IPS-15b (cell line): ENCODE results near the gene NDUFAF8.

ENCODE experiments used
- H3K27me3 ChIP-seq: one replicate; pipeline ENCODE4 v1.6.1; 2013; ENCODE audit warnings: low read length; ENCODE audit not compliant: control insufficient read depth, insufficient read depth
- H3K36me3 ChIP-seq: one replicate; pipeline ENCODE4 v1.6.1; 2013; ENCODE audit warnings: low read length; ENCODE audit not compliant: control insufficient read depth, insufficient read depth
- H3K4me1 ChIP-seq: one replicate; pipeline ENCODE4 v1.6.1; 2013; ENCODE audit warnings: mild to moderate bottlenecking, low read length; ENCODE audit not compliant: control insufficient read depth, insufficient read depth
- H3K4me3 ChIP-seq: one replicate; pipeline ENCODE4 v1.5.1; 2013; ENCODE audit warnings: low read depth, low read length
- H3K9ac ChIP-seq: one replicate; pipeline ENCODE4 v1.6.1; 2013; ENCODE audit warnings: low read depth, mild to moderate bottlenecking, low read length
- H3K9me3 ChIP-seq: one replicate; pipeline ENCODE4 v1.6.1; 2013; ENCODE audit warnings: mild to moderate bottlenecking, low read length; ENCODE audit not compliant: control insufficient read depth, insufficient read depth

The NDUFAF8 gene

GRCh38 chr17:81195941-81196495 is 43.1 kb upstream of the NDUFAF8 start:
- Histone ChIP-seq H3K36me3 (peaks cover 59% of the 10 kb centered on the region), H3K4me1 (no peaks in the 10 kb centered on the region), H3K9me3 (no peaks in the 10 kb centered on the region), H3K27me3 (no peaks in the 10 kb centered on the region), H3K9ac (no peak overlapping the region), H3K4me3 (no peak overlapping the region)

DNA sequence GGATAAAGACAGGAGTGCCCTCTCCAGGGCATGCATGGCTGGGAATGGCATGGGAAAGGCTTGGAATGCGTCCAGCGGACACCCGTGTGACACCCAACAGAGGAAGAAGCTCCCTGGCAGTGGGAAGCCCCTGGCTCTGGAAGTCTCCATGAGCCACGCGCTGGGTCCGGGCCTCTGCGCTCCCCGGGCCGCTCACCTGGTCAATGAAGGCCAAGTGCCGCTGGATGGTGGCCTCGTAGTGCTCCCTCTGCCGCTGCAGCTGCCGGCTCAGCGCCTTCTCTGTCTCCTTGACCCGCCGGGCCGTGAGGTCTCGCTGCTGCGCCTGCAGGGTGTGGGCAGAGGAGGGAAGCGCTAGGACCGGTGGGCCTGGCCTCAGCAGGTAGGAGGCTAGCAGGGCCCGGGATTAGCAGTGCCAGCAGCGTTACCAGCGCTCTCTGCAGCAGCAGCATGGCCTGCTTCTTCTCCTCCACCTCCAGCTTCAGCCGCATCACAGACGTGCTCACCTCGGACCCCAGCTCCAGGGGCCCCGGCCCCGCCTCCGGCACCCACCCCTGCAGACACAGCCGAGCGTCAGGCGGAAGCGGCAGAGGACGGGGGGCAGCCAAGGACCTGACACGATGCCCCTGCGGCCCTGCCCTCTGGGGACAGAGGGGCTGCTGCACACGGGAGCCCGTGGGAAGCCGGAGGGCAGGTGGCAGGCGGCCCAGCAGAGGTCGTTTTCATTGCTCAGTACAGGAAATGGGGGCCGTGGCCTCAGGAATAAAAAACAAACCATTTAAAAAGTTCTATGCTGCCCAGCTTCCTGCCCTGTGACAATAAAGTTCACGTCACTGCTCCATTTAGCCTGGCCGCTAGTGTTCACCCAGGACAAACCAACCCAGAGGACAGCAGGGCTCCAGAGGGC is 42.4 kb upstream of the NDUFAF8 start:
- H3K36me3 ChIP-seq = peaks cover 58% of the 10 kb centered on the region
- no peak overlapping the region for H3K4me3 ChIP-seq
- no peak overlapping the region for H3K9ac ChIP-seq
- H3K27me3 ChIP-seq = no peaks in the 10 kb centered on the region
- no peaks in the 10 kb centered on the region for H3K4me1 ChIP-seq
- H3K9me3 ChIP-seq = no peaks in the 10 kb centered on the region

GRCh38 chr17:81197409-81197795 is 41.7 kb upstream of the NDUFAF8 start:
- no peaks in the 10 kb centered on the region for H3K27me3 ChIP-seq
- no peak overlapping the region for H3K4me3 ChIP-seq
- no peaks in the 10 kb centered on the region for H3K9me3 ChIP-seq
- H3K36me3 ChIP-seq = peaks cover 58% of the 10 kb centered on the region
- no peaks in the 10 kb centered on the region for H3K4me1 ChIP-seq
- no peak overlapping the region for H3K9ac ChIP-seq

GRCh38 chr17:81197831-81198490 is 41.2 kb upstream of the NDUFAF8 start:
- Histone ChIP-seq H3K9me3 (no peaks in the 10 kb centered on the region), H3K27me3 (no peaks in the 10 kb centered on the region), H3K9ac (no peak overlapping the region), H3K36me3 (peaks cover 57% of the 10 kb centered on the region), H3K4me1 (no peaks in the 10 kb centered on the region), H3K4me3 (no peak overlapping the region)

GRCh38 chr17:81198826-81199481 is 40.2 kb upstream of the NDUFAF8 start:
- no peaks in the 10 kb centered on the region for H3K27me3 ChIP-seq
- H3K9ac ChIP-seq = no peak overlapping the region
- H3K36me3 ChIP-seq = peaks cover 57% of the 10 kb centered on the region
- H3K9me3 ChIP-seq = no peaks in the 10 kb centered on the region
- H3K4me3 ChIP-seq = no peak overlapping the region
- no peaks in the 10 kb centered on the region for H3K4me1 ChIP-seq

- H3K9me3 ChIP-seq = no peaks in the 10 kb centered on the region
- H3K27me3 ChIP-seq = no peaks in the 10 kb centered on the region
- no peaks in the 10 kb centered on the region for H3K4me1 ChIP-seq
- H3K4me3 ChIP-seq = no peak overlapping the region
- H3K9ac ChIP-seq = no peak overlapping the region
- H3K36me3 ChIP-seq = peaks cover 60% of the 10 kb centered on the region
Measured at GRCh38 chr17:81199482-81199830, 39.7 kb upstream of the NDUFAF8 start.

GRCh38 chr17:81200201-81200600 is 38.9 kb upstream of the NDUFAF8 start:
- Histone ChIP-seq H3K4me3 (no peak overlapping the region), H3K9ac (no peak overlapping the region), H3K9me3 (no peaks in the 10 kb centered on the region), H3K4me1 (no peaks in the 10 kb centered on the region), H3K27me3 (no peaks in the 10 kb centered on the region), H3K36me3 (peaks cover 59% of the 10 kb centered on the region)

GRCh38 chr17:81200695-81201580 is 38.2 kb upstream of the NDUFAF8 start:
- H3K36me3 ChIP-seq = peaks cover 52% of the 10 kb centered on the region
- no peaks in the 10 kb centered on the region for H3K4me1 ChIP-seq
- no peaks in the 10 kb centered on the region for H3K27me3 ChIP-seq
- H3K4me3 ChIP-seq = no peak overlapping the region
- no peak overlapping the region for H3K9ac ChIP-seq
- no peaks in the 10 kb centered on the region for H3K9me3 ChIP-seq

GRCh38 chr17:81202318-81202717 is 36.8 kb upstream of the NDUFAF8 start:
- Histone ChIP-seq H3K36me3 (peaks cover 52% of the 10 kb centered on the region), H3K27me3 (no peaks in the 10 kb centered on the region), H3K9me3 (no peaks in the 10 kb centered on the region), H3K4me3 (no peak overlapping the region), H3K4me1 (no peaks in the 10 kb centered on the region), H3K9ac (no peak overlapping the region)

- no peaks in the 10 kb centered on the region for H3K9me3 ChIP-seq
- no peak overlapping the region for H3K4me3 ChIP-seq
- H3K9ac ChIP-seq = no peak overlapping the region
- H3K4me1 ChIP-seq = no peaks in the 10 kb centered on the region
- no peaks in the 10 kb centered on the region for H3K27me3 ChIP-seq
- H3K36me3 ChIP-seq = peaks cover 55% of the 10 kb centered on the region
Measured at GRCh38 chr17:81203136-81203535, 36.0 kb upstream of the NDUFAF8 start.

GRCh38 chr17:81204578-81204977 is 34.5 kb upstream of the NDUFAF8 start:
- Histone ChIP-seq H3K9ac (no peak overlapping the region), H3K27me3 (no peaks in the 10 kb centered on the region), H3K4me3 (no peak overlapping the region), H3K9me3 (no peaks in the 10 kb centered on the region), H3K4me1 (no peaks in the 10 kb centered on the region), H3K36me3 (peaks cover 49% of the 10 kb centered on the region)
